ENCODE measurements around the gene TBPL2. TPM values are rescaled to one million over a fixed set of nuclear protein-coding genes. Genes with fewer than 3 reads are reported as not detected.

Gene TBPL2
- total and polyA plus RNA-seq, 2 donors (not counting 3 experiments of a cell fraction or from before 2014, with no cell fraction given) = not detected

DNA sequence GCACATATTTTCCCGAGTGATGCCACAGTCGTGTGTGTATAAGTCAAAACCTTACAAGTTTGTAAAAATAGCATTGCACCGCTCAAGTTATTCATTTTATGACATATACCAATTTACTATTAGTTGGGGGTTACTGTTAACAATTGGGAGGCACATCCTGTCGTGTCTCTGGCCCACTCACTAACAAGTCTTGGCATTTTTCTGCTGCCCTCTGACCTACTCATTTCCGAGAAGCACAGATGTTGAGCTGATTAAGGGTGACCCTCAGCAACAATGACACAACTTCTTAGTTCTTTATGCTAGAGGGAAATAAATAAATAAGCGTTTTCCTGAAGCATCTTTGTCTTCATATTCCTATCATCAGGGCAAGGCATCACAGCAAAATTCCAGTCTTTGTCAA is 22.0 kb downstream of the TBPL2 start:
- ChIA-PET POLR2A (interaction anchor here (0.6 kb wide), 1 partner anchor 118 kb away, joined by 3 read pairs; no protein-coding TSS in a partner anchor), CTCF (interaction anchor here (0.7 to 3.5 kb wide), 8 partner anchors 9 to 206 kb away, joined by 3 to 31 read pairs (median 4); no protein-coding TSS in a partner anchor)
- Histone ChIP-seq H3K4me3 (replicated peaks in 1 of 3; ENCODE audit: insufficient read depth in 1 of 3, low read depth in 1 of 3, low read length in 3 of 3) (no peak overlapping the region), H3K9me3 (replicated peaks; ENCODE audit: control insufficient read depth, insufficient read depth, low read length) (no peaks in the 10 kb centered on the region), H3K27me3 (ENCODE audit: control insufficient read depth in 2 of 2, insufficient read depth in 2 of 2, low read length in 2 of 2) (peaks cover 0 to 3% of the 10 kb centered on the region in 2 experiments), H3K36me3 (ENCODE audit: control insufficient read depth in 2 of 2, extremely low read depth in 1 of 2, insufficient read depth in 2 of 2, low read length in 2 of 2) (no peaks in the 10 kb centered on the region), H3K27ac (ENCODE audit: insufficient read depth, low read depth, low read length) (peak overlapping the region; percentile 61), H3K4me2 (ENCODE audit: insufficient read depth, low read length) (peak overlapping the region; percentile 76), H3K79me2 (ENCODE audit: control insufficient read depth, insufficient read depth, low read length) (no peaks in the 10 kb centered on the region), H2AFZ (ENCODE audit: low read depth, low read length) (no peak overlapping the region), H4K20me1 (replicated peaks; ENCODE audit: control insufficient read depth, extremely low read depth, insufficient read depth, low read length) (no peaks in the 10 kb centered on the region), H3K9ac (replicated peaks; ENCODE audit: extremely low read depth, insufficient read depth, low read length) (peak overlapping the region; percentile 34), H3K9me1 (replicated peaks; ENCODE audit: control insufficient read depth, extremely low read depth, insufficient read depth, low read length) (no peaks in the 10 kb centered on the region), H3K4me1 (ENCODE audit: control insufficient read depth, extremely low read depth, insufficient read depth, low read length) (peaks cover 19% of the 10 kb centered on the region)
- BruUV-seq (replicated peaks) = no TSS peak
- TF ChIP-seq EZH2 (IDR thresholded peaks at IDR 0.05; ENCODE audit: borderline replicate concordance, low read depth, low read length, severe bottlenecking) (no peak), POLR2AphosphoS5 (IDR thresholded peaks at IDR 0.05; ENCODE audit: insufficient read depth, low read depth, low read length) (peak; percentile 80), FOS (IDR thresholded peaks at IDR 0.05; ENCODE audit: borderline replicate concordance, insufficient read depth, low read length) (peak; percentile 48), MYC (IDR thresholded peaks at IDR 0.05; ENCODE audit: low read depth, low read length) (no peak), POLR2A (IDR thresholded peaks at IDR 0.05; ENCODE audit: low read depth, low read length) (no peak), GATA2 (IDR thresholded peaks at IDR 0.05; ENCODE audit: insufficient read depth, insufficient read length, low read depth, low read length) (peak; percentile 88), JUN (IDR thresholded peaks at IDR 0.05; ENCODE audit: borderline replicate concordance, insufficient read depth, insufficient read length, low read depth) (peak; percentile 63)
- TF ChIP-seq, protein P1, sequence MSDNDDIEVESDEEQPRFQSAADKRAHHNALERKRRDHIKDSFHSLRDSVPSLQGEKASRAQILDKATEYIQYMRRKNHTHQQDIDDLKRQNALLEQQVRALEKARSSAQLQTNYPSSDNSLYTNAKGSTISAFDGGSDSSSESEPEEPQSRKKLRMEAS (IDR thresholded peaks at IDR 0.05; ENCODE audit: insufficient read depth, insufficient read length) = no peak
- TF ChIP-seq, protein P2, sequence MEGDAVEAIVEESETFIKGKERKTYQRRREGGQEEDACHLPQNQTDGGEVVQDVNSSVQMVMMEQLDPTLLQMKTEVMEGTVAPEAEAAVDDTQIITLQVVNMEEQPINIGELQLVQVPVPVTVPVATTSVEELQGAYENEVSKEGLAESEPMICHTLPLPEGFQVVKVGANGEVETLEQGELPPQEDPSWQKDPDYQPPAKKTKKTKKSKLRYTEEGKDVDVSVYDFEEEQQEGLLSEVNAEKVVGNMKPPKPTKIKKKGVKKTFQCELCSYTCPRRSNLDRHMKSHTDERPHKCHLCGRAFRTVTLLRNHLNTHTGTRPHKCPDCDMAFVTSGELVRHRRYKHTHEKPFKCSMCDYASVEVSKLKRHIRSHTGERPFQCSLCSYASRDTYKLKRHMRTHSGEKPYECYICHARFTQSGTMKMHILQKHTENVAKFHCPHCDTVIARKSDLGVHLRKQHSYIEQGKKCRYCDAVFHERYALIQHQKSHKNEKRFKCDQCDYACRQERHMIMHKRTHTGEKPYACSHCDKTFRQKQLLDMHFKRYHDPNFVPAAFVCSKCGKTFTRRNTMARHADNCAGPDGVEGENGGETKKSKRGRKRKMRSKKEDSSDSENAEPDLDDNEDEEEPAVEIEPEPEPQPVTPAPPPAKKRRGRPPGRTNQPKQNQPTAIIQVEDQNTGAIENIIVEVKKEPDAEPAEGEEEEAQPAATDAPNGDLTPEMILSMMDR (IDR thresholded peaks at IDR 0.05; ENCODE audit: extremely low read depth in 1 of 2, insufficient read depth in 1 of 2, low read depth in 1 of 2, low read length in 2 of 2) = no peak
- peak; percentile 81 for DNase-seq (ENCODE audit: low read depth, low spot score)
- FAIRE-seq = peak; percentile 54
- dilution Hi-C loops (cut with MboI; ENCODE audit: extremely low pct_ligation_motif_present, low sequenced_read_pairs) (no loop called here), intact Hi-C loops (cut with micrococcal nuclease) (no loop called here)

Measured in endothelial cell of umbilical vein (primary cell).